ENCODE results near the gene SNAPC3.

GRCh38 chr9:15374310-15374709, 48.4 kb upstream of the SNAPC3 start:
- no peak for TF ChIP-seq EZH2 (IDR thresholded peaks at IDR 0.05)
- no peak for TF ChIP-seq POLR2AphosphoS5 (IDR thresholded peaks at IDR 0.05; ENCODE audit: borderline replicate concordance, low read depth, low read length)

Measured in SK-N-MC (cell line).